Endothelial cell of umbilical vein (primary cell): ENCODE results near the gene PTPN9. TPM values are rescaled to one million over a fixed set of nuclear protein-coding genes. Genes with fewer than 3 reads are reported as not detected.

Experiments used
- BruUV-seq: library from RNA; stranded (reverse); fragments of 400-500 nt; replicated peaks from 2 replicates; lab custom pipeline; 2021; lab: Mats Ljungman, UMichigan
- CTCF ChIA-PET: fragments of 300-600, 350-600 bp; sonication (Branson Sonifier 250); formaldehyde crosslinking; loops from one replicate; lab custom pipeline; 2021; ENCODE audit warnings: antibody characterized with exemption, inconsistent platforms; lab: Charles Lee
- POLR2A ChIA-PET: fragments of 300-600, 350-600 bp; sonication (Branson Sonifier 250); formaldehyde crosslinking; loops from one replicate; lab custom pipeline; 2021; ENCODE audit warnings: antibody characterized with exemption, inconsistent platforms; lab: Charles Lee
- DNase-seq: peaks from one replicate; pipeline ENCODE4 v3.0.0-alpha.2; 2011; ENCODE audit warnings: low read depth, low spot score
- FAIRE-seq: peaks from 2 replicates; lab custom pipeline; 2011; peaks lifted over from hg19 to GRCh38; lab: Jason Lieb, UNC
- H2AFZ ChIP-seq: 2 replicates; pipeline ENCODE4 v1.6.0; 2012; ENCODE audit warnings: low read depth, low read length, control low read depth, inconsistent platforms
- H3K27ac ChIP-seq: 2 replicates; pipeline ENCODE4 v1.5.1; 2011; ENCODE audit warnings: low read depth, mild to moderate bottlenecking, control low read depth, low read length, moderate library complexity; ENCODE audit not compliant: insufficient read depth
- H3K27me3 ChIP-seq, 2 experiments: 2 replicates each; pipeline versions ENCODE4 v1.6.0 to v1.6.1; 2011; ENCODE audit warnings: low read length in 2 of 2, mixed read lengths in 1 of 2; ENCODE audit not compliant: control insufficient read depth in 2 of 2, insufficient read depth in 2 of 2
- H3K36me3 ChIP-seq, 2 experiments: 2 replicates in 1 of 2; 3 replicates in 1 of 2; pipeline ENCODE4 v1.5.1; 2011; ENCODE audit warnings: low read length in 2 of 2, mild to moderate bottlenecking in 1 of 2, moderate library complexity in 1 of 2; ENCODE audit not compliant: control insufficient read depth in 2 of 2, insufficient read depth in 2 of 2; ENCODE audit errors: extremely low read depth in 1 of 2
- H3K4me1 ChIP-seq: 3 replicates; pipeline ENCODE4 v1.5.1; 2011; ENCODE audit warnings: mild to moderate bottlenecking, low read length; ENCODE audit not compliant: control insufficient read depth, insufficient read depth; ENCODE audit errors: extremely low read depth
- H3K4me2 ChIP-seq: 2 replicates; pipeline ENCODE4 v1.6.1; 2011; ENCODE audit warnings: low read length, control low read depth, mixed read lengths; ENCODE audit not compliant: insufficient read depth
- H3K4me3 ChIP-seq, 3 experiments: fragments of 200-600 bp in 1 of 3; sonication (generic), shearing (Covaris generic) in 1 of 3; replicated peaks in 1 of 3; 2 replicates each; pipeline ENCODE4 v1.5.1; 2011 to 2016; ENCODE audit warnings: control low read depth in 3 of 3, low read length in 3 of 3, mild to moderate bottlenecking in 2 of 3, inconsistent platforms in 1 of 3, low read depth in 1 of 3, moderate library complexity in 1 of 3; ENCODE audit not compliant: insufficient read depth in 1 of 3
- H3K79me2 ChIP-seq: 2 replicates; pipeline ENCODE4 v1.6.0; 2012; ENCODE audit warnings: low read length, inconsistent platforms; ENCODE audit not compliant: control insufficient read depth, insufficient read depth
- H3K9ac ChIP-seq: replicated peaks from 2 replicates; pipeline ENCODE3; 2011; ENCODE audit warnings: low read length, control low read depth; ENCODE audit not compliant: insufficient read depth; ENCODE audit errors: extremely low read depth
- H3K9me1 ChIP-seq: replicated peaks from 3 replicates; pipeline ENCODE4 v1.6.0; 2011; ENCODE audit warnings: mild to moderate bottlenecking, low read length; ENCODE audit not compliant: control insufficient read depth, insufficient read depth; ENCODE audit errors: extremely low read depth
- H3K9me3 ChIP-seq: replicated peaks from 2 replicates; pipeline ENCODE4 v1.5.1; 2012; ENCODE audit warnings: low read length, inconsistent platforms; ENCODE audit not compliant: control insufficient read depth, insufficient read depth
- H4K20me1 ChIP-seq: replicated peaks from 2 replicates; pipeline ENCODE3; 2011; ENCODE audit warnings: mild to moderate bottlenecking, low read length; ENCODE audit not compliant: control insufficient read depth, insufficient read depth; ENCODE audit errors: extremely low read depth
- EZH2 ChIP-seq: IDR thresholded peaks from 2 replicates; pipeline ENCODE4 v1.6.1; 2012; ENCODE audit warnings: borderline replicate concordance, low read depth, mild to moderate bottlenecking, moderate library complexity, low read length, inconsistent platforms; ENCODE audit not compliant: severe bottlenecking
- FOS ChIP-seq: IDR thresholded peaks from 2 replicates; pipeline ENCODE4 v1.6.1; 2011; ENCODE audit warnings: mild to moderate bottlenecking, low read length, moderate library complexity, borderline replicate concordance; ENCODE audit not compliant: insufficient read depth
- GATA2 ChIP-seq: IDR thresholded peaks from 2 replicates; pipeline ENCODE4 v1.7.0; 2011; ENCODE audit warnings: low read depth, mild to moderate bottlenecking, moderate library complexity, mixed read lengths, low read length; ENCODE audit not compliant: insufficient read length, insufficient read depth
- JUN ChIP-seq: IDR thresholded peaks from 2 replicates; pipeline ENCODE4 v1.6.1; 2011; ENCODE audit warnings: borderline replicate concordance, low read depth; ENCODE audit not compliant: insufficient read length, insufficient read depth
- MAX ChIP-seq: IDR thresholded peaks from 2 replicates; pipeline ENCODE4 v1.6.1; 2011; ENCODE audit not compliant: insufficient read depth, insufficient read length
- MYC ChIP-seq: IDR thresholded peaks from one replicate; pipeline ENCODE4 v1.6.1; 2011; ENCODE audit warnings: mild to moderate bottlenecking, low read depth, low read length
- POLR2A ChIP-seq: IDR thresholded peaks from 2 replicates; pipeline ENCODE4 v1.6.1; 2012; ENCODE audit warnings: low read depth, mild to moderate bottlenecking, control low read depth, low read length
- POLR2AphosphoS5 ChIP-seq: IDR thresholded peaks from 2 replicates; pipeline ENCODE4 v1.6.1; 2012; ENCODE audit warnings: low read depth, mild to moderate bottlenecking, control low read depth, low read length, moderate library complexity; ENCODE audit not compliant: insufficient read depth
- dilution Hi-C: fragments of 300-500 bp; cut with MboI; formaldehyde crosslinking; loops from one replicate; pipeline ENCODE4 v1.15.0; 2019; ENCODE audit warnings: low sequenced_read_pairs; ENCODE audit not compliant: extremely low pct_ligation_motif_present
- intact Hi-C: fragments of 100-400 bp; cut with micrococcal nuclease; formaldehyde crosslinking; loops from one replicate; pipeline ENCODE4 v1.10.0; 2022
- polyA plus RNA-seq, 4 experiments: library from polyadenylated mRNA; depleted of rRNA in 3 of 4; stranded (reverse) in 3 of 4; unstranded in 1 of 4; fragments of >200 nt; gene quantifications; 2 replicates each; pipeline versions ENCODE4 v1.2.1 to v1.2.3, GENCODE V29; 2011 to 2012; ENCODE audit warnings: missing spikeins in 1 of 4
- total RNA-seq: library from RNA; stranded (reverse); gene quantifications from 2 replicates; pipeline ENCODE4 v1.2.3, GENCODE V29; 2021
- TF ChIP-seq, protein P1 (sequence below), 2 donors: IDR thresholded peaks; 1 replicate in 1 of 2; 2 replicates in 1 of 2; pipeline ENCODE4 v1.5.1; 2011; ENCODE audit warnings: low read length in 2 of 2, mild to moderate bottlenecking in 2 of 2, moderate library complexity in 2 of 2, control low read depth in 1 of 2, inconsistent platforms in 1 of 2, low read depth in 1 of 2; ENCODE audit not compliant: insufficient read depth in 1 of 2; ENCODE audit errors: extremely low read depth in 1 of 2

The PTPN9 gene
- total and polyA plus RNA-seq, 2 donors (not counting 3 experiments of a cell fraction or from before 2014, with no cell fraction given): 31.4 to 37.2 TPM

DNA sequence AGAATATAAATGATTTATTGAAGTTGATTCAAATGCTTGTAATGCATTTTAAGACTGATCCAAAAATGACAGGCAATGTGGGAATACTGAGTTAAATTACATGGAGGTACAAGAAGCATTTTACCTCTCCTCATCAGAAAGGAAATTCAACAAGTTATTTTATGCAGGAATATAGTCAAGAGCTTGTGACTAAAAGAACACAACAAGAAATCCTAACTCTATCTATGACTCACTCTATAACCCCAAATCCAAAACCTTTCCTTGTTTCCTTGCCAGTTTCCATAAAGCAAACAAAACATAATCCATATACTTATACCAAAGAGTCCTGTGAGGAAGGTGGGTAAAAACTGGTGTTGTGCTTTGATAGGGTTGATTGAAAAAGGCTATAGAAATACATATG lies 158.4 kb downstream of the PTPN9 start:
- no TSS peak for BruUV-seq
- no peak for TF ChIP-seq MAX
- no peak for TF ChIP-seq POLR2AphosphoS5
- TF ChIP-seq EZH2: no peak
- peak; percentile 46 for TF ChIP-seq FOS
- TF ChIP-seq JUN: no peak
- no peak for TF ChIP-seq GATA2
- H3K4me3 ChIP-seq: no peak overlapping the region
- no peak overlapping the region for H3K9ac ChIP-seq
- no peaks in the 10 kb centered on the region for H4K20me1 ChIP-seq
- DNase-seq (peak; percentile 65), FAIRE-seq (no peak)
- intact Hi-C loops: no loop called here
- H3K4me1 ChIP-seq: peaks cover 2% of the 10 kb centered on the region
- H3K9me1 ChIP-seq: no peaks in the 10 kb centered on the region
- no peak overlapping the region for H2AFZ ChIP-seq
- no peak overlapping the region for H3K4me2 ChIP-seq
- ChIA-PET CTCF (interaction anchor here (0.7 to 1.1 kb wide), 5 partner anchors 11 to 52 kb away, joined by 3 read pairs; partner anchors contain the start of gene MAN2C1), POLR2A (no interaction called here)
- no peaks in the 10 kb centered on the region for H3K27me3 ChIP-seq
- dilution Hi-C loops: no loop called here
- H3K36me3 ChIP-seq: peaks cover 6% of the 10 kb centered on the region in 2 experiments
- no peak overlapping the region for H3K27ac ChIP-seq
- H3K9me3 ChIP-seq: no peaks in the 10 kb centered on the region
- no peaks in the 10 kb centered on the region for H3K79me2 ChIP-seq

GRCh38 chr15:75416584-75416983 lies 162.5 kb downstream of the PTPN9 start:
- ChIA-PET CTCF (no interaction called here), POLR2A (no interaction called here)
- Histone ChIP-seq H3K9me3 (no peaks in the 10 kb centered on the region), H3K4me3 (no peak overlapping the region), H3K9ac (no peak overlapping the region), H4K20me1 (no peaks in the 10 kb centered on the region), H3K9me1 (no peaks in the 10 kb centered on the region), H3K79me2 (no peaks in the 10 kb centered on the region), H2AFZ (no peak overlapping the region), H3K36me3 (peaks cover 3 to 14% of the 10 kb centered on the region in 2 experiments), H3K4me2 (no peak overlapping the region), H3K4me1 (peaks cover 2% of the 10 kb centered on the region), H3K27ac (no peak overlapping the region), H3K27me3 (no peaks in the 10 kb centered on the region)
- DNase-seq: no peak
- intact Hi-C loops: no loop called here
- TF ChIP-seq, protein P1, sequence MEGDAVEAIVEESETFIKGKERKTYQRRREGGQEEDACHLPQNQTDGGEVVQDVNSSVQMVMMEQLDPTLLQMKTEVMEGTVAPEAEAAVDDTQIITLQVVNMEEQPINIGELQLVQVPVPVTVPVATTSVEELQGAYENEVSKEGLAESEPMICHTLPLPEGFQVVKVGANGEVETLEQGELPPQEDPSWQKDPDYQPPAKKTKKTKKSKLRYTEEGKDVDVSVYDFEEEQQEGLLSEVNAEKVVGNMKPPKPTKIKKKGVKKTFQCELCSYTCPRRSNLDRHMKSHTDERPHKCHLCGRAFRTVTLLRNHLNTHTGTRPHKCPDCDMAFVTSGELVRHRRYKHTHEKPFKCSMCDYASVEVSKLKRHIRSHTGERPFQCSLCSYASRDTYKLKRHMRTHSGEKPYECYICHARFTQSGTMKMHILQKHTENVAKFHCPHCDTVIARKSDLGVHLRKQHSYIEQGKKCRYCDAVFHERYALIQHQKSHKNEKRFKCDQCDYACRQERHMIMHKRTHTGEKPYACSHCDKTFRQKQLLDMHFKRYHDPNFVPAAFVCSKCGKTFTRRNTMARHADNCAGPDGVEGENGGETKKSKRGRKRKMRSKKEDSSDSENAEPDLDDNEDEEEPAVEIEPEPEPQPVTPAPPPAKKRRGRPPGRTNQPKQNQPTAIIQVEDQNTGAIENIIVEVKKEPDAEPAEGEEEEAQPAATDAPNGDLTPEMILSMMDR (IDR thresholded peaks at IDR 0.05; ENCODE audit: extremely low read depth in 1 of 2, insufficient read depth in 1 of 2, low read depth in 1 of 2, low read length in 2 of 2): no peak
- TF ChIP-seq GATA2 (no peak), MAX (no peak), EZH2 (no peak), FOS (no peak), POLR2AphosphoS5 (no peak), POLR2A (no peak), MYC (no peak), JUN (no peak)
- dilution Hi-C loops: no loop called here
- FAIRE-seq: no peak
- BruUV-seq: no TSS peak
